PC-3 (cell line): ENCODE results near the gene PDZRN4.

ENCODE experiments used
- CTCF ChIP-seq: fragments of 300-600 bp; sonication (generic); conservative IDR thresholded peaks from 2 replicates; pipeline ENCODE4 v1.5.1; 2017; ENCODE audit warnings: antibody characterized with exemption, low read depth, mild to moderate bottlenecking, low read length
- EZH2 ChIP-seq: fragments of 300-600 bp; sonication (generic); IDR thresholded peaks from one replicate; pipeline ENCODE4 v1.6.1; 2017; ENCODE audit warnings: antibody characterized with exemption, mild to moderate bottlenecking, low read length; ENCODE audit not compliant: unreplicated experiment

- no peak for TF ChIP-seq CTCF
- no peak for TF ChIP-seq EZH2
Observed at GRCh38 chr12:41365653-41366171, 177.6 kb downstream of the PDZRN4 start.
